ENCODE data around the gene PLCB4.

PLCB4 gene

GRCh38 chr20:9413001-9413400 lies 344.1 kb downstream of the PLCB4 start:
- no peak for DNase-seq

DNA sequence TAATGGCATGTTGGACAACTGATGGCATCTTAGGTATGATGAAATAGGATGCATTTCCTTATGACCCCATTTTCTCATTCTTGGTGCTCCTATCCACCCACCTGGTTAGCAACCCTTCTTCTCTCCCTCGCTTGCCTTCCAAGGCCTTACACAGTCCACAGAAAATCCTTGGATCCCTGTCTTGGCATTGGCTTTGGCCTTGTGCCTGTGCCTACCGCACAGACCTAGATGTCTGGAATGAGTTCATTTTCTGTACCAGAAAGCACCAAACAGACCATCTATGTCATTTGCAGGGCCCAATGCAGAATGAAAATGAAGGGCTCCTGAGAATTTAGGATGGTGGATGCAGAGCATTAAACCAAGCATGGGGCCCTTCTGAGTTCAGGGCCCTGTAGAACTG lies 346.5 kb downstream of the PLCB4 start:
- no peak for DNase-seq

GRCh38 chr20:9416421-9416820 lies 347.5 kb downstream of the PLCB4 start:
- no peak for DNase-seq

- DNase-seq, result no peak
These were observed 348.8 kb downstream of the PLCB4 start for GRCh38 chr20:9417665-9418064.

- DNase-seq, result no peak
These were observed 353.6 kb downstream of the PLCB4 start for GRCh38 chr20:9422321-9423057.

GRCh38 chr20:9424551-9424950 lies 355.7 kb downstream of the PLCB4 start:
- no peak for DNase-seq

DNA sequence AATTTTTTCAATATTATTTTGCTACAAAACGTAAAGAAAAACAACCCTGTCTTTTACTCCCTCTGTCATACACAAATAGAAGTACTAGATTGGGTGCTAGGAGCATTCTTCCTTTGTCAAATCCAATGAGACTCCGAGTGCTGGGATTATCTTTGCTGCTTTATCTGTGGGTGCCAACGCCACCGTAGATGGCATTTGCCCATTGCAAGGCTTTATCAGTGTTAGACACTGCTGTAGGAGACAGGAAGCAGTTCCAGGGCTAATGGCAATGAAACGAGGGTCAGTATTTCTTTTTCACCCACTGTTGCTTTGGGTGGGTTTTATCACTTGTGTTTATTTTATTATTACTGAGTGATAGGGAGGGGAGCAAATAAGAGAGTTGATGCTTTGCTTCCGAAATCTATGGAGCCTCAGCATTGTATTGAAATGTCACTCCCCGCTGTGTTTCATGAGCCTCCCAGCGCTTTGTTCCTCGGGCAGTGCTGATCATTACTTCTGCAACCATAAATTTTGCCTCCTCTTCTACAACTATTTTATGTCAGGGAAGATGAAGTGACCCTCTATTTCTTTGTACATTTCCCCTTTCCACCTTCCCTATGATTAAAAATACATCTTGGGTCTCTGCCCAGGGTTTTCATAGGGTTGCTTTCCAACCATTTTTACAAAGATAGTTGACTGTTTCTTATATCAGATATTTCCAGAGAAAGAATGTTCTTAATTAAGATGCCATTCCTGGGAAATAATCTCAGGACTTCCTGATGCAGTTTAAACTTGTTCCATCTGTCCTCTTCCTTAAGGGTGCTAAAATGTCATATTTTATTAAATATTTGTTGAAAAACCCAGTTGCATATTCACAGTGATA lies 358.8 kb downstream of the PLCB4 start:
- DNase-seq, result no peak

DNA sequence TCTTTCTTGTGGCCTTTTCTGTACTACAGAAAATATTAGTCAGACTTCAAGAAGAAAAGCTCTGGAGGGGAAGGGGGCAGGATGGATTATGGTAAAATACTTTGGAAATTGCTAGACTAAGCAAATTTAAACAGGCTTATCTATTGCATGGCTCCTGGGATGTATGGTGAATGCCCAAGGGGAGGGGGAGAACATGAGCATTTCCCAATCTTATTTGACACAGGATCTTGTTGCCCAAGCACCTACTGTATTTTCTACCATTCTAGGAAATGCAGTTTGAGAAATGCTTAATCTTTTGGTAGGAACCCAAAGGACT lies 359.4 kb downstream of the PLCB4 start:
- no peak for DNase-seq

DNA sequence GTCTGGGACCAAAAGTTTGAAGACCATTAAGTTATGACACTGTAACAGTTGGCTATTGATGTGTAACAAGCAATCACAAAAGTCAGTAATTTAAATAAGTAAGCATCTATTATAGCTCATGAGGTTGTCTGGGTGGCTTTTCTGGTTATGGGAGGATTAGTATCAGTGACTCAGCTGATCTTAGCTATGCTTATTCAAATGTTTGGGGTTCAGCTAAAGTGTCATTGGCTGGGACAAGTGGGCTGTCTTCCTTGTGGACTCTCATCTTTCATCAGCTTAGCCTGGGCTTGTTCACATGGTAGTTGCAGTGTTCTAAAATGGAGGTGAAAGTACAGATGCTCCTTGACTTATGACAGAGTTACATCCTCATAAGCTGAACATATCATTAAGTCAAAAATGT lies 370.9 kb downstream of the PLCB4 start:
- no peak for DNase-seq

GRCh38 chr20:9440892-9441291 lies 372.0 kb downstream of the PLCB4 start:
- no peak for DNase-seq

DNA sequence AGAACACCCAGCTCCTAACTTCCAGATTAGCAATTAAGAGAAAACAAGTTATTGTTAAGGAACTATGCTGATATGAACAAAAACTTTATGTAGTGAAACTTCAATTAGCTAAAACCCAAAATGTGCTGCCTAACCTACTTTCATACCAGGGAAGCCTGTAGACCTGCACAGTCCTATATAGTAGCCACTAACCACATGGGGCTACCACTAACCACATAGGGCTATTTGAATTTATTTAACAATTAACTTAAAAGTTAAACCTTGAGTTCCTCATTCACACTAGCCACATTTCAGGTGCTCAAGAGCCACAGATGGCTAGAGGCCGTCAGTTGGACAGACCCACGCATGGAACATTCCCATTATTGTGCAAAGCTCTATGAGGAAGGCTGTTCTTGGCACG lies 373.1 kb downstream of the PLCB4 start:
- no peak for DNase-seq

DNA sequence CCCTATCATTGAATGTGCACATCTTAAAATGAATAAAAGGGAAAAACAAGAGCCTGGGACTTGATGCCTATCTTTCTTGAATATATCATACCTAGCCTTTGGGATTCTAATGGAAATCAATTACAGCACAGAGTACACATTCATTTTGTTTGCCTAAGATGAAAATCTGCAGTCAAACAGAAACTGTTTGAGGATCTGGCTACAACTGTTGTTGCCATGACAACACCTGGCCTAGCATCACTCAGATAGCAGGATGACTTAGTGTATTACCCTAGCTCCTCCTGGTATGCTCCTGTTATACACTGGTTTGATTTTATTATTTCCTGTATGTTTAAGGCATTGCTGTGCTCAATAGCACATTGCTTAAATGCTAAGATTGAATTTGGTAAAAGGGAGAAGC lies 374.0 kb downstream of the PLCB4 start:
- DNase-seq, result no peak

- no peak for DNase-seq
These were observed 376.0 kb downstream of the PLCB4 start for GRCh38 chr20:9444921-9445320.

GRCh38 chr20:9447182-9447581 lies 378.3 kb downstream of the PLCB4 start:
- DNase-seq, result no peak

DNA sequence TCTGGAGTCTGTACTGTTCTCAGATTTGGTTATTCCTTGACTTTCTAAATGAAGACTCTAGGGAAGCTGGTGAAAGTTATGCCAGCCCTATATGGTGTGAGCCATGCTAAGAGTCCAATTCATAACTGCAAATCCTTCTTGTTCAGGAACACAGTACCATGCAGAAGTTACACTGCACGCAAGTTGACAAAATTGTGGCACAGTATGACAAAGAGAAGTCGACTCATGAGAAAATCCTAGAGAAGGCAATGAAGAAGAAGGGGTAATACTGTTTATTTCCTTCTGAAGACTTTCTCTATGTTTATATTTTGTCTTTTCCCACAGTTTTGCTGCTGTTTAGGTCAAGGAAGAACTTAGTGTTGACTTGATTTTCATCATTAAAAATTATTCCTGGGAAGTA lies 384.3 kb downstream of the PLCB4 start:
- DNase-seq, result no peak

GRCh38 chr20:9454791-9455190 lies 385.9 kb downstream of the PLCB4 start:
- DNase-seq, result no peak

DNA sequence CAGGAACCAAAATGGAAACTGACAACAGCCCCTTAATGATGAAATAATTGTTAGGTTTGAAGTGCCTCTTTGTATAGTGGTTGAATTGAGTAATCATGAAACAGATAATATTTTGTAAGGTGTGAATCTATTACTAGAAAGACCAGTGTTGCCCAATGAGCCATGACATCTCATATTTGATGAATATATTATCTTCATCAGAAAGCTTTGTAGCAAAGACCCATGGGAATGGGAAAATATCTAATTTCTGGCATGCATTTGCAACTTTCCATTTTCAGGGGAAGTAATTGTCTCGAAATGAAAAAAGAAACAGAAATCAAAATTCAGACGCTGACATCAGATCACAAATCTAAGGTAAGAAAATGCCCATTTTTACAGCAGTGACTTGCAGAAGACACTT lies 388.2 kb downstream of the PLCB4 start:
- no peak for DNase-seq

DNA sequence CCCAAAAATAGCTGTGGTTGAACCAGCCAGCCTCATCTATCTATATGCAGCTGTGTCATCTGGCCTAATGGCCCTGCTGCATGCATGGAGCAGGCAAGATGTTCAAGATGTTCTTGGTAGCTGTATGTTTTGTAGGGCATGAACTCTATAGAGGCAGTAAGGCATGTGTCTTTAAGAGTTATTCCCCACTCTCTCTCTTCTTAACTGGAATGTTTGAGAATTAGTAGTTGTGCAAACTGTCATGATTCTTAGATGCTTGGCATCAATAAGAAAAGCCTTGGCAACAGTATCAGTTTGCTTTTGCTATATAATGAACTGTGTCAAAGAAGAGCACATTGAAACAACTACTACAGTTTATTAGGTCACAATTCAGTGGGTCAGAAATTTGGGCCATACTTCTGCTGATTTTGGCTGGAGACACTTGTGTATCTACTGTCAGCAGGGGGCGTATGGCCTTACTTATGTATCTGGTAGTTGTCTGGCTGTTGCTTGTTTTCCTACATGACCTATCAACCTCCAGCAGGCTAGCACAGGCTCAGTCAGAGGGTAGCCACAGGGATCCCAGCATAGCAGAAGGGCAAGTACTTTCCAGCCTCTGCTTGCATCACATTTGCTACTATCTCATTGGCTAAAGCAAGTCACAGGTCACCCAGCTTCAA lies 389.4 kb downstream of the PLCB4 start:
- no peak for DNase-seq

DNA sequence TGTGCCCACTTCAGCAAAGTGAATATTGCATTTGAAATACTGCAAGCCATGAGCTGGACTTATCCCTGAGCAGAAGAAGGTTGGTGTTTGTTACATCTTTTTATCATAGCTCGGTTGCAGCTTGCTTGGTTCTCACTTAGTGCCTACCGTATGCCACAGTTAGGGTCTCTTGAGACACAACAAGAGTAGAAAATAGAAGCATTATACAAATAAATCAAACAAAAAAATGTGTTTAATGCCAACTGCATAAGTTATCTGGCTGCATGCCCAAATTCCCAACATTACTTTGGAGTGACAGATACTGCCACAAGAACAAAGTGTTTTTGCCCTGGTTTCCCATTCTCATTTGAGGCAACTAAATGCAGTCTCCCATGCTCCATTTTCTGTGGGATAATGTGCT lies 391.6 kb downstream of the PLCB4 start:
- DNase-seq, result no peak

- no peak for DNase-seq
These were observed 399.1 kb downstream of the PLCB4 start for GRCh38 chr20:9467995-9468394.

- DNase-seq, result no peak
These were observed 406.0 kb downstream of the PLCB4 start for GRCh38 chr20:9474835-9475415.

DNA sequence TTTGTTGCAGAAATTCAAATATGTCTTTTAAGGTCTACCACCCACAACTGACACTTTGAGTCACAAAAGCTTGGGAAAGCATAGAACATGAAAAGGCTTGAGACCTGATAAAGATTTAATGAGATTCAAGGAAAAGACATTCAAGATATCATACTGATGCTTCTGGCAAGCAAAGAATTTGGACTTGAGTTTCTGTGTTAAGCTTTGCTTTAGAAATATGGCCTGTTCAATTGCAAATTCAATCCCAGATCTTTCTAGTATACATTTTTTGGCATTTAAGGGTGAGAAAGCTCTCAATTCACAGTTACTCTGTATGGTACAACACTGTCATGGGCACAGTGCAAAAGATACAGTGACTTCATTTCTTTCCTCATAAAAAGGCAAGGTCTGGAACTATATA lies 406.6 kb downstream of the PLCB4 start:
- DNase-seq, result no peak

GRCh38 chr20:9476174-9476573 lies 407.3 kb downstream of the PLCB4 start:
- no peak for DNase-seq

DNA sequence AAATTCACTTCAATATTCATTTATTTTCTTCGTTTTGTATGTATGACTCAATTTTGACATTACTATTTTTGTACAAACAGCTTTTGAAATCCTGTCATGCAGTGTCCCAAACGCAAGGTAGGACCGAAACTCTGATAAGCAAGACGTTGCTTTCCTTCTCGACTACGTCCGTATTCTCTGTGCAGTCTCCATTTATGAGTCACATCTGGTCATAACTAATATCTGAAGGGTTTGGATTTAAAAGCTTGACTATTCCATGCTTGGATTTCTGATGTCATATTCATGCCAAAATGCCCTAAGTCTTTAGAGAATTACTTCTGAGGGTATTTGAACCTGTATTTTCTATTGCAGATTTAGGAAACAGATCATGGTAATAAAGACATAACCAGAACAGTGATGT lies 407.8 kb downstream of the PLCB4 start:
- DNase-seq, result no peak
